Measurements from ENCODE around the gene CNTLN. TPM values are rescaled to one million over a fixed set of nuclear protein-coding genes. Genes with fewer than 3 reads are reported as not detected.

The CNTLN gene
- total and polyA plus RNA-seq, 2 of the 8 experiments (the other 6 are each of a cell fraction or from before 2014, with no cell fraction given), result 4.8 to 10.8 TPM

DNA sequence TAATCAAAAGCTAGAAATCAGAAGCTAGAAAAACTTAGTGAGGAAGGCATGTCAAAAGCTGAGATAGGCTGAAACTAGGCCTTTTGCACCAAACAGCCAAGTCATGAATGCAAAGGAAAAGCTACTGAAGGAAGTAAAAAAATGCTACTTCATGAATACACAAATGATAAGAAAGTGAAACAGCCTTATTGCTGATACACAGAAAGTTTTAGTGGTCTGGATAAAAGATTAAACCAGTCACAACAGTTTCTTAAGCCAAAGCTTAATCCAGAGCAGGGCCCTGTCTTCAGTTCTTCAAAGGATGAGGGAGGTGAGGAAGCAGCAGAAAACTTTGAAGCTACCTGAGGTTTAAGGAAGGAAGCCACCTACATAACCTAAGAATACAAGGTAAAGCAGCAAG is 341.6 kb downstream of the CNTLN start:
- Histone ChIP-seq H4K20me1 (replicated peaks in 1 of 2; ENCODE audit: control insufficient read depth in 1 of 2, insufficient read depth in 2 of 2, low read length in 2 of 2) (no peaks in the 10 kb centered on the region), H3K9me3 (ENCODE audit: insufficient read depth in 2 of 2, low read depth in 1 of 2, low read length in 1 of 2) (no peaks in the 10 kb centered on the region), H3K27me3 (replicated peaks in 1 of 4; ENCODE audit: control insufficient read depth in 3 of 4, extremely low read depth in 1 of 4, insufficient read depth in 3 of 4, low read length in 3 of 4) (no peaks in the 10 kb centered on the region), H3K18ac (ENCODE audit: extremely low read depth, low read length) (no peak overlapping the region), H3K36me3 (ENCODE audit: control insufficient read depth in 2 of 4, insufficient read depth in 4 of 4, low read length in 3 of 4) (no peaks in the 10 kb centered on the region), H3K14ac (ENCODE audit: insufficient read length) (no peak overlapping the region), H3K4ac (replicated peaks; ENCODE audit: insufficient read length, low read depth, low read length) (no peak overlapping the region), H2AK5ac (ENCODE audit: low read depth, low read length) (no peak overlapping the region), H3K79me1 (ENCODE audit: low read depth, low read length) (no peaks in the 10 kb centered on the region), H3K4me1 (replicated peaks in 1 of 4; ENCODE audit: control insufficient read depth in 3 of 4, insufficient read depth in 4 of 4, low read length in 3 of 4) (no peaks in the 10 kb centered on the region), H3K23ac (ENCODE audit: insufficient read length) (no peak overlapping the region), H3K27ac (ENCODE audit: low read depth, low read length) (no peak overlapping the region), H3K56ac (replicated peaks; ENCODE audit: insufficient read length, low read depth, low read length) (no peak overlapping the region), H3K23me2 (ENCODE audit: low read depth, low read length) (no peaks in the 10 kb centered on the region), H3K4me2 (ENCODE audit: insufficient read depth in 1 of 2, low read depth in 2 of 2, low read length in 2 of 2) (no peak overlapping the region), H2BK15ac (ENCODE audit: low read length) (no peak overlapping the region), H4K8ac (ENCODE audit: extremely low read depth, insufficient read depth, low read length) (no peak overlapping the region), H2BK5ac (ENCODE audit: low read depth, low read length) (no peak overlapping the region), H3K79me2 (ENCODE audit: control insufficient read depth in 1 of 2, insufficient read depth in 2 of 2, low read length in 2 of 2) (no peaks in the 10 kb centered on the region), H3K4me3 (ENCODE audit: extremely low read depth in 1 of 4, insufficient read depth in 2 of 4, low read depth in 3 of 4, low read length in 4 of 4) (no peak overlapping the region), H4K91ac (replicated peaks; ENCODE audit: insufficient read length, low read length) (no peak overlapping the region), H2BK12ac (ENCODE audit: low read depth, low read length) (no peak overlapping the region), H2BK20ac (ENCODE audit: low read length) (no peak overlapping the region), H2BK120ac (replicated peaks; ENCODE audit: low read depth, low read length) (no peak overlapping the region), H4K5ac (ENCODE audit: insufficient read length, low read depth, low read length) (no peak overlapping the region), H3K9ac (replicated peaks in 1 of 4; ENCODE audit: extremely low read depth in 1 of 4, low read depth in 3 of 4, low read length in 3 of 4) (no peak overlapping the region), H2AFZ (ENCODE audit: low read length) (no peak overlapping the region)
- no peak for TF ChIP-seq ZNF274 (IDR thresholded peaks at IDR 0.05; ENCODE audit: borderline replicate concordance, extremely low read depth, low read length)
- TF ChIP-seq POLR2AphosphoS5 (IDR thresholded peaks at IDR 0.05; ENCODE audit: low read depth, low read length), result no peak
- no peak for TF ChIP-seq SIN3A (conservative IDR thresholded peaks at IDR 0.05 in 1 of 2, IDR thresholded peaks at IDR 0.05 in 1 of 2; ENCODE audit: low read depth in 1 of 2, low read length in 2 of 2)
- TF ChIP-seq SIRT6 (IDR thresholded peaks at IDR 0.05; ENCODE audit: low read length), result no peak
- no peak for TF ChIP-seq SIX5 (IDR thresholded peaks at IDR 0.05; ENCODE audit: low read depth, low read length)
- TF ChIP-seq SP2 (IDR thresholded peaks at IDR 0.05; ENCODE audit: low read length), result no peak
- no peak for TF ChIP-seq MAFK (IDR thresholded peaks at IDR 0.05; ENCODE audit: low read depth, low read length)
- TF ChIP-seq USF2 (IDR thresholded peaks at IDR 0.05; ENCODE audit: low read length), result no peak
- TF ChIP-seq NRF1 (IDR thresholded peaks at IDR 0.05; ENCODE audit: low read depth, low read length), result no peak
- POLR2A ChIA-PET (ENCODE audit: partially characterized antibody), result no interaction called here
- no peak for FAIRE-seq
- DNase-seq (ENCODE audit: low read depth in 1 of 2, low spot score in 2 of 2), result no peak
- CTCF ChIA-PET (ENCODE audit: partially characterized antibody), result interaction anchor here (0.6 to 1.7 kb wide), 5 partner anchors 12 to 74 kb away, joined by 3 to 5 read pairs (median 3); no protein-coding TSS in a partner anchor
